ENCODE data around the gene NDNF. TPM values are rescaled to one million over a fixed set of nuclear protein-coding genes. Genes with fewer than 3 reads are reported as not detected.

NDNF gene
- total RNA-seq, 2 donors from 2014 or later = 0.47 TPM; not detected in 1

GRCh38 chr4:121076416-121076815 is 4.1 kb upstream of the NDNF start:
- ATAC-seq (peak in 1 of 2 donors; percentile 36), DNase-seq (ENCODE audit: low spot score in 2 of 2) (no peak)
- Mint-ChIP-seq H3K9me3 (no peaks in the 10 kb centered on the region), H3K36me3 (peaks cover 0 to 9% of the 10 kb centered on the region in 2 donors), H3K27ac (no peak overlapping the region)

GRCh38 chr4:121073672-121074381 is 1.5 kb upstream of the NDNF start:
- no peaks in the 10 kb centered on the region for H3K9me3 Mint-ChIP-seq
- H3K36me3 Mint-ChIP-seq = no peaks in the 10 kb centered on the region
- no peak for ATAC-seq
- H3K27ac Mint-ChIP-seq = no peak overlapping the region
- no peak for DNase-seq (ENCODE audit: low spot score in 2 of 2)

- Mint-ChIP-seq H3K9me3 (no peaks in the 10 kb centered on the region), H3K27ac (no peak overlapping the region), H3K36me3 (no peaks in the 10 kb centered on the region)
- ATAC-seq = no peak
- no peak for DNase-seq (ENCODE audit: low spot score in 2 of 2)
Measured at GRCh38 chr4:121073004-121073435, 685 bp upstream of the NDNF start.

GRCh38 chr4:121071640-121072223 is 603 bp downstream of the NDNF start:
- H3K27ac Mint-ChIP-seq = no peak overlapping the region
- DNase-seq (ENCODE audit: low spot score in 2 of 2) = no peak
- no peaks in the 10 kb centered on the region for H3K9me3 Mint-ChIP-seq
- no peak for ATAC-seq
- no peaks in the 10 kb centered on the region for H3K36me3 Mint-ChIP-seq

GRCh38 chr4:121070696-121071639 is 1.4 kb downstream of the NDNF start:
- DNase-seq (ENCODE audit: low spot score in 2 of 2) (peak in 1 of 2 donors; percentile 27), ATAC-seq (peak; percentile 31 to 36)
- H3K27ac Mint-ChIP-seq = no peak overlapping the region
- H3K36me3 Mint-ChIP-seq = no peaks in the 10 kb centered on the region
- H3K9me3 Mint-ChIP-seq = no peaks in the 10 kb centered on the region

- DNase-seq (ENCODE audit: low spot score in 2 of 2) (no peak), ATAC-seq (no peak)
- Mint-ChIP-seq H3K27ac (no peak overlapping the region), H3K9me3 (no peaks in the 10 kb centered on the region), H3K36me3 (no peaks in the 10 kb centered on the region)
Measured at GRCh38 chr4:121070274-121070673, 2.1 kb downstream of the NDNF start.

GRCh38 chr4:121069430-121069829 is 2.9 kb downstream of the NDNF start:
- DNase-seq (ENCODE audit: low spot score in 2 of 2) = no peak
- H3K9me3 Mint-ChIP-seq = no peaks in the 10 kb centered on the region
- no peak for ATAC-seq
- H3K36me3 Mint-ChIP-seq = no peaks in the 10 kb centered on the region
- H3K27ac Mint-ChIP-seq = no peak overlapping the region

GRCh38 chr4:121064482-121064881 is 7.9 kb downstream of the NDNF start:
- ATAC-seq (no peak), DNase-seq (ENCODE audit: low spot score in 2 of 2) (no peak)
- Mint-ChIP-seq H3K36me3 (no peaks in the 10 kb centered on the region), H3K9me3 (no peaks in the 10 kb centered on the region), H3K27ac (no peak overlapping the region)

- ATAC-seq = no peak
- Mint-ChIP-seq H3K36me3 (no peaks in the 10 kb centered on the region), H3K27ac (no peak overlapping the region), H3K9me3 (no peaks in the 10 kb centered on the region)
- no peak for DNase-seq (ENCODE audit: low spot score in 2 of 2)
Measured at GRCh38 chr4:121062521-121062920, 9.8 kb downstream of the NDNF start.

- no peaks in the 10 kb centered on the region for H3K36me3 Mint-ChIP-seq
- DNase-seq (ENCODE audit: low spot score in 2 of 2) (no peak), ATAC-seq (no peak)
- no peaks in the 10 kb centered on the region for H3K9me3 Mint-ChIP-seq
- no peak overlapping the region for H3K27ac Mint-ChIP-seq
Measured at GRCh38 chr4:121061861-121062260, 10.5 kb downstream of the NDNF start.

GRCh38 chr4:121061215-121061614 is 11.1 kb downstream of the NDNF start:
- DNase-seq (ENCODE audit: low spot score in 2 of 2) (no peak), ATAC-seq (no peak)
- Mint-ChIP-seq H3K9me3 (no peaks in the 10 kb centered on the region), H3K36me3 (no peaks in the 10 kb centered on the region), H3K27ac (no peak overlapping the region)

GRCh38 chr4:121057466-121057922 is 14.8 kb downstream of the NDNF start:
- Mint-ChIP-seq H3K9me3 (no peaks in the 10 kb centered on the region), H3K27ac (no peak overlapping the region), H3K36me3 (no peaks in the 10 kb centered on the region)
- DNase-seq (ENCODE audit: low spot score in 2 of 2) (no peak), ATAC-seq (no peak)

GRCh38 chr4:121056066-121056465 is 16.3 kb downstream of the NDNF start:
- no peak overlapping the region for H3K27ac Mint-ChIP-seq
- ATAC-seq (no peak), DNase-seq (ENCODE audit: low spot score in 2 of 2) (no peak)
- no peaks in the 10 kb centered on the region for H3K36me3 Mint-ChIP-seq
- no peaks in the 10 kb centered on the region for H3K9me3 Mint-ChIP-seq

GRCh38 chr4:121054373-121054772 is 18.0 kb downstream of the NDNF start:
- ATAC-seq (no peak), DNase-seq (ENCODE audit: low spot score in 2 of 2) (no peak)
- no peaks in the 10 kb centered on the region for H3K9me3 Mint-ChIP-seq
- no peaks in the 10 kb centered on the region for H3K36me3 Mint-ChIP-seq
- no peak overlapping the region for H3K27ac Mint-ChIP-seq

GRCh38 chr4:121053601-121054143 is 18.7 kb downstream of the NDNF start:
- DNase-seq (ENCODE audit: low spot score in 2 of 2) = no peak
- ATAC-seq = no peak
- Mint-ChIP-seq H3K27ac (no peak overlapping the region), H3K36me3 (no peaks in the 10 kb centered on the region), H3K9me3 (no peaks in the 10 kb centered on the region)

- DNase-seq (ENCODE audit: low spot score in 2 of 2) (no peak), ATAC-seq (no peak)
- no peak overlapping the region for H3K27ac Mint-ChIP-seq
- H3K36me3 Mint-ChIP-seq = no peaks in the 10 kb centered on the region
- H3K9me3 Mint-ChIP-seq = no peaks in the 10 kb centered on the region
Measured at GRCh38 chr4:121050300-121050699, 22.0 kb downstream of the NDNF start.

GRCh38 chr4:121049072-121049599 is 23.2 kb downstream of the NDNF start:
- DNase-seq (ENCODE audit: low spot score in 2 of 2) (no peak), ATAC-seq (no peak)
- Mint-ChIP-seq H3K36me3 (no peaks in the 10 kb centered on the region), H3K27ac (no peak overlapping the region), H3K9me3 (no peaks in the 10 kb centered on the region)

All from activated naive CD4-positive, alpha-beta T cell treated with anti-CD3 and anti-CD28 coated beads, Interleukin-2, amount 50 U/mL, for 72 hours (primary cell).